HepG2 (cell line): ENCODE measurements around the gene FSD2. TPM values are rescaled to one million over a fixed set of nuclear protein-coding genes. Genes with fewer than 3 reads are reported as not detected.

Source experiments
- ATAC-seq: fragments of 200-7000 bp; cut with Tn5 transposase; 3 replicates; pipeline ENCODE4 v1.9.1; 2020; ENCODE audit warnings: mild to moderate bottlenecking, moderate library complexity
- BruUV-seq: library from RNA; stranded (reverse); fragments of 400-500 nt; replicated peaks from 2 replicates; lab custom pipeline; 2021; lab: Mats Ljungman, UMichigan
- CTCF ChIA-PET: fragments of 300-600 bp; formaldehyde crosslinking; extraction: SDS; loops from one replicate; lab custom pipeline; 2021; ENCODE audit warnings: low total read pairs, inconsistent platforms, low intra/inter-chr PET ratio; lab: Yijun Ruan, JAX
- POLR2A ChIA-PET: fragments of 350-600 bp; sonication (Branson Sonifier 250); formaldehyde crosslinking; loops from one replicate; lab custom pipeline; 2020; ENCODE audit warnings: antibody characterized with exemption, inconsistent platforms; lab: Yijun Ruan, JAX
- DNase-seq: peaks from one replicate; pipeline ENCODE4 v3.0.0-alpha.2; 2015; ENCODE audit warnings: low spot score
- FAIRE-seq: peaks from 3 replicates; lab custom pipeline; 2011; peaks lifted over from hg19 to GRCh38; lab: Jason Lieb, UNC
- H2AFZ ChIP-seq: one replicate; pipeline ENCODE4 v1.6.1; 2011; ENCODE audit warnings: low read length, inconsistent platforms
- H3K27ac ChIP-seq: fragments of 300-600 bp; 3 replicates; pipeline ENCODE4 v1.8.0; 2011; ENCODE audit warnings: mixed run types, mild to moderate bottlenecking, mixed read lengths, low read length, inconsistent platforms; ENCODE audit not compliant: insufficient read depth; ENCODE audit errors: extremely low read length
- H3K27me3 ChIP-seq, 2 experiments: fragments of 200-600 bp in 1 of 2; 2 replicates in 1 of 2; 3 replicates in 1 of 2; pipeline versions ENCODE4 v1.6.0 to v1.8.0; 2011; ENCODE audit warnings: low read length in 2 of 2, mild to moderate bottlenecking in 2 of 2, moderate library complexity in 2 of 2, inconsistent platforms in 1 of 2; ENCODE audit not compliant: insufficient read depth in 2 of 2, control insufficient read depth in 1 of 2
- H3K36me3 ChIP-seq, 2 experiments: fragments of 200-600 bp in 1 of 2; replicated peaks in 1 of 2; 2 replicates in 1 of 2; 3 replicates in 1 of 2; pipeline versions ENCODE4 v1.5.1 to v1.8.0; 2011; ENCODE audit warnings: low read length in 2 of 2, inconsistent platforms in 1 of 2; ENCODE audit not compliant: insufficient read depth in 2 of 2, control insufficient read depth in 1 of 2
- H3K4me1 ChIP-seq: 2 replicates; pipeline ENCODE4 v1.5.1; 2012; ENCODE audit warnings: low read length, inconsistent platforms; ENCODE audit not compliant: insufficient read depth
- H3K4me2 ChIP-seq: 2 replicates; pipeline ENCODE4 v1.6.0; 2011; ENCODE audit warnings: low read depth, low read length, inconsistent platforms
- H3K4me3 ChIP-seq, 3 experiments: fragments of 200-600 bp in 1 of 3; sonication (generic), shearing (Covaris generic) in 1 of 3; replicated peaks in 1 of 3; 2 replicates each; pipeline ENCODE4 v1.5.1; 2011 to 2016; ENCODE audit warnings: low read length in 3 of 3, inconsistent platforms in 2 of 3, low read depth in 2 of 3, mild to moderate bottlenecking in 2 of 3, control low read depth in 1 of 3, mixed read lengths in 1 of 3; ENCODE audit not compliant: insufficient read depth in 1 of 3
- H3K79me2 ChIP-seq: one replicate; pipeline ENCODE4 v1.6.1; 2011; ENCODE audit warnings: low read length, inconsistent platforms; ENCODE audit not compliant: insufficient read depth
- H3K9ac ChIP-seq: 2 replicates; pipeline ENCODE4 v1.6.0; 2011; ENCODE audit warnings: mild to moderate bottlenecking, low read depth, low read length, inconsistent platforms; ENCODE audit not compliant: insufficient read depth
- H3K9me3 ChIP-seq: 2 replicates; pipeline ENCODE4 v1.5.1; 2012; ENCODE audit warnings: mild to moderate bottlenecking, low read length
- H4K20me1 ChIP-seq: 2 replicates; pipeline ENCODE4 v1.6.0; 2011; ENCODE audit warnings: inconsistent platforms, mild to moderate bottlenecking, low read length, moderate library complexity; ENCODE audit not compliant: insufficient read depth
- HDAC6 ChIP-seq: fragments of 200-600 bp; sonication (generic); IDR thresholded peaks from 2 replicates; pipeline ENCODE4 v1.7.0; 2017; ENCODE audit warnings: mild to moderate bottlenecking, antibody characterized with exemption, low read length, low read depth
- MYNN ChIP-seq: sonication (generic); formaldehyde crosslinking; IDR thresholded peaks from 2 replicates; pipeline ENCODE4 v1.4.0; 2020; ENCODE audit warnings: mild to moderate bottlenecking, low read depth, missing genetic modification reagents
- NFIB ChIP-seq: sonication (generic); formaldehyde crosslinking; IDR thresholded peaks from 2 replicates; pipeline ENCODE4 v1.9.0; 2021; ENCODE audit warnings: missing genetic modification reagents, mild to moderate bottlenecking, borderline replicate concordance
- ZBTB43 ChIP-seq: sonication (generic); formaldehyde crosslinking; conservative IDR thresholded peaks from 2 replicates; pipeline ENCODE4 v1.4.0; 2020; ENCODE audit warnings: missing genetic modification reagents
- ZFP82 ChIP-seq: sonication (generic); formaldehyde crosslinking; IDR thresholded peaks from 2 replicates; pipeline ENCODE4 v1.5.1; 2020; ENCODE audit warnings: mild to moderate bottlenecking, missing genetic modification reagents, borderline replicate concordance
- ZNF232 ChIP-seq: sonication (generic); formaldehyde crosslinking; IDR thresholded peaks from 2 replicates; pipeline ENCODE4 v1.4.0; 2020; ENCODE audit warnings: missing genetic modification reagents, borderline replicate concordance
- ZNF33B ChIP-seq: sonication (generic); formaldehyde crosslinking; IDR thresholded peaks from 2 replicates; pipeline ENCODE4 v1.5.1; 2020; ENCODE audit warnings: mild to moderate bottlenecking, missing genetic modification reagents
- ZNF362 ChIP-seq: sonication (generic); formaldehyde crosslinking; IDR thresholded peaks from 2 replicates; pipeline ENCODE4 v1.4.0; 2020; ENCODE audit warnings: missing genetic modification reagents, mild to moderate bottlenecking, borderline replicate concordance
- ZNF75D ChIP-seq: sonication (generic); formaldehyde crosslinking; IDR thresholded peaks from 2 replicates; pipeline ENCODE4 v1.8.1; 2023; ENCODE audit warnings: missing genetic modification reagents, mild to moderate bottlenecking, borderline replicate concordance
- WGBS: methylation state at CpG from one replicate; pipeline ENCODE4 v1.1.6; 2017; ENCODE audit warnings: low lambda C conversion rate; 5-methylcytosine and 5-hydroxymethylcytosine counted together
- in situ Hi-C: cut with HindIII; loops from 2 replicates; pipeline ENCODE4 v1.10.0; 2017; ENCODE audit warnings: low pct_unique_long_range_greater_than_20kb; ENCODE audit not compliant: extremely low pct_ligation_motif_present
- intact Hi-C: fragments of 100-400 bp; cut with micrococcal nuclease; formaldehyde crosslinking; loops from one replicate; pipeline ENCODE4 v1.10.0; 2022; ENCODE audit not compliant: unreplicated experiment
- polyA plus RNA-seq, 8 experiments: library from polyadenylated mRNA; depleted of rRNA in 3 of 8; stranded (reverse) in 7 of 8; unstranded in 1 of 8; fragments of >200 nt; fragmentation: Illumina TruSeq in 4 of 8; extraction: Trizol in 4 of 8; gene quantifications; 2 replicates each; pipeline versions ENCODE4 v1.2.1 to v1.2.3, GENCODE V29; 2011 to 2016; ENCODE audit warnings: low read depth in 4 of 8, missing spikeins in 1 of 8, mixed read lengths in 1 of 8; ENCODE audit not compliant: insufficient read depth in 1 of 8
- total RNA-seq, 5 experiments: library from RNA; depleted of rRNA; stranded (reverse); fragments of >200 nt; fragmentation: Illumina TruSeq; extraction: Trizol; gene quantifications; 2 replicates each; pipeline ENCODE4 v1.2.3, GENCODE V29; 2016; ENCODE audit warnings: low read depth in 1 of 5
- TF ChIP-seq, protein P1 (sequence below): sonication (generic); formaldehyde crosslinking; IDR thresholded peaks from 2 replicates; pipeline ENCODE4 v1.8.1; 2023; ENCODE audit warnings: missing genetic modification reagents, mild to moderate bottlenecking, borderline replicate concordance
- TF ChIP-seq, protein P2 (sequence below), 2 experiments: sonication (generic) in 1 of 2; formaldehyde crosslinking in 1 of 2; IDR thresholded peaks; 2 replicates each; pipeline versions ENCODE4 v1.4.0 to v1.6.1; 2016 to 2020; ENCODE audit warnings: borderline replicate concordance in 1 of 2, low read depth in 1 of 2, mild to moderate bottlenecking in 1 of 2, missing genetic modification reagents in 1 of 2
- TF ChIP-seq, protein P3 (sequence below): IDR thresholded peaks from 2 replicates; pipeline ENCODE4 v1.6.1; 2016

Gene FSD2
- total and polyA plus RNA-seq, 2 of the 13 experiments (the other 11 are each of a cell fraction or from before 2014, with no cell fraction given), result not detected

- no TSS peak for BruUV-seq
These were observed 26.2 kb upstream of the FSD2 start for GRCh38 chr15:82831894-82832600.

More at GRCh38 chr15:82831894-82832600, 26.2 kb upstream of the FSD2 start:
- 89% methylated on average over 5 of the region's 5 CpGs for WGBS
- in situ Hi-C loops, result no loop called here
- FAIRE-seq (no peak), DNase-seq (no peak), ATAC-seq (no peak)
- Histone ChIP-seq H2AFZ (no peak overlapping the region), H3K9ac (no peak overlapping the region), H4K20me1 (no peaks in the 10 kb centered on the region), H3K4me3 (no peak overlapping the region), H3K36me3 (peaks cover 17 to 72% of the 10 kb centered on the region in 2 experiments), H3K4me1 (peaks cover 24% of the 10 kb centered on the region), H3K27me3 (no peaks in the 10 kb centered on the region), H3K27ac (no peak overlapping the region), H3K79me2 (no peaks in the 10 kb centered on the region), H3K4me2 (no peak overlapping the region), H3K9me3 (no peaks in the 10 kb centered on the region)
- TF ChIP-seq ZNF232 (CRISPR knock-in tag) (no peak), ZNF33B (CRISPR knock-in tag) (no peak), ZNF75D (no peak), ZFP82 (CRISPR knock-in tag) (no peak), MYNN (CRISPR knock-in tag) (no peak), ZNF362 (CRISPR knock-in tag) (no peak), NFIB (no peak), HDAC6 (no peak), ZBTB43 (no peak)
- TF ChIP-seq, protein P1, sequence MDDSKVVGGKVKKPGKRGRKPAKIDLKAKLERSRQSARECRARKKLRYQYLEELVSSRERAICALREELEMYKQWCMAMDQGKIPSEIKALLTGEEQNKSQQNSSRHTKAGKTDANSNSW, result no peak
- TF ChIP-seq, protein P2, sequence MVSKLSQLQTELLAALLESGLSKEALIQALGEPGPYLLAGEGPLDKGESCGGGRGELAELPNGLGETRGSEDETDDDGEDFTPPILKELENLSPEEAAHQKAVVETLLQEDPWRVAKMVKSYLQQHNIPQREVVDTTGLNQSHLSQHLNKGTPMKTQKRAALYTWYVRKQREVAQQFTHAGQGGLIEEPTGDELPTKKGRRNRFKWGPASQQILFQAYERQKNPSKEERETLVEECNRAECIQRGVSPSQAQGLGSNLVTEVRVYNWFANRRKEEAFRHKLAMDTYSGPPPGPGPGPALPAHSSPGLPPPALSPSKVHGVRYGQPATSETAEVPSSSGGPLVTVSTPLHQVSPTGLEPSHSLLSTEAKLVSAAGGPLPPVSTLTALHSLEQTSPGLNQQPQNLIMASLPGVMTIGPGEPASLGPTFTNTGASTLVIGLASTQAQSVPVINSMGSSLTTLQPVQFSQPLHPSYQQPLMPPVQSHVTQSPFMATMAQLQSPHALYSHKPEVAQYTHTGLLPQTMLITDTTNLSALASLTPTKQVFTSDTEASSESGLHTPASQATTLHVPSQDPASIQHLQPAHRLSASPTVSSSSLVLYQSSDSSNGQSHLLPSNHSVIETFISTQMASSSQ (IDR thresholded peaks at IDR 0.05; ENCODE audit: low read depth), result no peak
- TF ChIP-seq, protein P2 (CRISPR knock-in tag; IDR thresholded peaks at IDR 0.05; ENCODE audit: borderline replicate concordance), result no peak
- TF ChIP-seq, protein P3, sequence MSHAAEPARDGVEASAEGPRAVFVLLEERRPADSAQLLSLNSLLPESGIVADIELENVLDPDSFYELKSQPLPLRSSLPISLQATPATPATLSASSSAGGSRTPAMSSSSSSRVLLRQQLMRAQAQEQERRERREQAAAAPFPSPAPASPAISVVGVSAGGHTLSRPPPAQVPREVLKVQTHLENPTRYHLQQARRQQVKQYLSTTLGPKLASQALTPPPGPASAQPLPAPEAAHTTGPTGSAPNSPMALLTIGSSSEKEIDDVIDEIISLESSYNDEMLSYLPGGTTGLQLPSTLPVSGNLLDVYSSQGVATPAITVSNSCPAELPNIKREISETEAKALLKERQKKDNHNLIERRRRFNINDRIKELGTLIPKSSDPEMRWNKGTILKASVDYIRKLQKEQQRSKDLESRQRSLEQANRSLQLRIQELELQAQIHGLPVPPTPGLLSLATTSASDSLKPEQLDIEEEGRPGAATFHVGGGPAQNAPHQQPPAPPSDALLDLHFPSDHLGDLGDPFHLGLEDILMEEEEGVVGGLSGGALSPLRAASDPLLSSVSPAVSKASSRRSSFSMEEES (CRISPR knock-in tag), result no peak
- intact Hi-C loops, result no loop called here
- POLR2A ChIA-PET, result interaction anchor here (0.8 kb wide), 1 partner anchor 82 kb away, joined by 3 read pairs; no protein-coding TSS in a partner anchor
- CTCF ChIA-PET, result no interaction called here
